ENCODE measurements around the gene CST9L.

The CST9L gene

GRCh38 chr20:23542801-23543200 is 25.5 kb downstream of the CST9L start:
- DNase-seq, result no peak

DNA sequence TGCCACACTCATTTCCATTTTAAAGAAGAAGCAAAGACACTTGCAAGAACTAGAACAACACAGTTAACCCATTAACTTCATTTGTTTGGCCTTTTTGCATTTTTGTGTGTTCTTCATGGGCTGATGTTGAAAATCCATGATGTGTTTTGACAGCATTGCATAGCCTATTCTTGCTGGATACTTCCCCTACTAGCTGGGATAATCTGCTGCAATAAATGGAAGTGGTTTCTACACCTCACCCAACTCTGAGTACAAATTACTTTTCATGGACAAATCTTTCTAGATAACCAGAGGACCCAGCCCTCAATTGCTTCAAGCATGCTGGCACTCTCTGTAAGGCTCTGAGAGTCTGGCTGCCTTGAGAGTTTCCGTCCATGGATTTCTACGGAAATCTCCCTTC is 26.5 kb downstream of the CST9L start:
- DNase-seq, result no peak

- DNase-seq, result no peak
These were observed 27.0 kb downstream of the CST9L start for GRCh38 chr20:23541330-23541729.

GRCh38 chr20:23540624-23541023 is 27.7 kb downstream of the CST9L start:
- no peak for DNase-seq

- no peak for DNase-seq
These were observed 31.3 kb downstream of the CST9L start for GRCh38 chr20:23537030-23537429.

- no peak for DNase-seq
These were observed 31.8 kb downstream of the CST9L start for GRCh38 chr20:23536328-23536974.

GRCh38 chr20:23534801-23535593 is 33.3 kb downstream of the CST9L start:
- no peak for DNase-seq

DNA sequence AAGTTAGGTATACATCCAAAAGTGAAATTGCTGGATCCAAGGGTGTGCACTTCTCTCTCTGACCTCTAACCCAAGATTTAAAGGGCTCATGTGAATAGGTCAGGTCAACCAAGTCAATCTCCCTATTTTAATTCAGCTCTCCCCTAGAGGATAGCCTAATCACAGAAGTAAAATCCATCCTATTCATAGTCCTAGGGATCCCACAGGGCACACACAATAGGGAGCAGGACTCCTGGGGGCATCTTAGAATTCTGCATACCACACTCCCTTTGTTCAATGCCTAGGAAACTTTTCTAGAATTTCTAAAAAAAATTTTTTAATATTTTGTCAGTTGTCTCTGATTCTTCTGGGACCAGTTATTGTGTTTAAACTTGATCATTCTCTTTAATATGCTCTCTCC is 35.1 kb downstream of the CST9L start:
- DNase-seq, result no peak

- no peak for DNase-seq
These were observed 35.8 kb downstream of the CST9L start for GRCh38 chr20:23532533-23532932.

- no peak for DNase-seq
These were observed 37.2 kb downstream of the CST9L start for GRCh38 chr20:23530937-23531567.

DNA sequence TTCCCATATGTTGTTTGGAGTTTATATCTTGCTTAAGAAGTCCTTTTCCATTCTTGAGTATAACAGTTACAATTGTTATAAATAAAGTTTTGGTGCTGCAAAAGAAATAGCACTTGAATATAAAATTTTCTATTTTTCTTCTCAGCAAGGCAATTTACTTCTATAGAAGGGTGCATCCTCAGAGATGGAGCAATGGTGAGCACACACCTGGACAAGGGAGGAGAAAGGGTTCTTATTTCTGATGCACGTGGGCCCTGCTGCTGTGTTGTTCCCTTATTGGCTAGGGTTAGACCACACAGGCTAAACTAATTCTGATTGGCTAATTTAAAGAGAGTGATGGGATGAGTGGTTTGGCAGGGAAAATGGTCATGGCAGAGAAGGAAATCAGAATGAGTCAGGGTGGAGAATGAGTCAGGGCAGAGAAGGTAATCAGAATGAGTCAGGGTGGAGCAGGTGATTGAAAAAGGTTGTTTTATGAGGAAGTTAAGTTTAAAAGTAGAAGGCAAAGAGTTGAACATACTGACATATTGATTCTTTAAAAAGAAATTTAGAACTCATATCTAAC is 39.3 kb downstream of the CST9L start:
- peak in 1 of 5 donors; percentile 2 for DNase-seq

DNA sequence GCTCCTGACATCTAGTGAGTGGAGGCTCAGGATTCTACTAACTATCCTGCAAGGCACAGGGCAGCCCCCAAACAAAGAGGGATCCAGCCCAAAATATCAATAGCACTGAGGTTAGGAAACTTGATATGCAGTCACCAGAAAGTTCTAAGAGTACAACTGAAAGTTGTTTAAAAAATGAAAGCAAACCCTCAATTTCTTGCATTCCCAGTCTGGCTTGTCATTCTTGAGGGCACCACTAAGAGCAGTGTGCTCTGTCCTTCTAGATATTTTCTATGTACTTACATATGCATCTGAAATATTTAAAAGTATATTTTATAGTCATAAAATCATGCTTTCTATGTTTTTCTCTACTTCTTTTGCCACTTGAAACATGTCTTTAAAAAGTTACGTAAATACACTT is 41.4 kb downstream of the CST9L start:
- DNase-seq, result no peak

DNA sequence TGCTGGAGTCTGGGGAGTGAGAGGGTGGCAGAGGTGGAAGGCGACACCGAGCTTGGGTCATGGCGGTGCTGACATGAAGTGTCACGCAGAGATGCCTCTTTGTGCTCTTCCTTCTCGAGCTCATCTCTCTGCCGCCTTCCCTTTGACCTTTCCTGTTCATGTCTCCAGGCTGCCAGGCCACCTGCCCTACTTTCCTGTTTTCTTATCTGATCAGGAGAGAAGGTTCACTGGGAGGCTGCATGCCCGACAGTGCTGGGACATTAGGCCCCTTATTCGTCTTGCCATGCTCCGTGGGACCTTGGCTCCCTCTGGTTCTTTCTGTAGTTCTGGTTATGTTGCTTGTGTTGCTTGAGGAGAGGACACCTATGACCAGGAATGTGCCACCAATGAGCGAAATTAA is 44.1 kb downstream of the CST9L start:
- DNase-seq, result no peak

DNA sequence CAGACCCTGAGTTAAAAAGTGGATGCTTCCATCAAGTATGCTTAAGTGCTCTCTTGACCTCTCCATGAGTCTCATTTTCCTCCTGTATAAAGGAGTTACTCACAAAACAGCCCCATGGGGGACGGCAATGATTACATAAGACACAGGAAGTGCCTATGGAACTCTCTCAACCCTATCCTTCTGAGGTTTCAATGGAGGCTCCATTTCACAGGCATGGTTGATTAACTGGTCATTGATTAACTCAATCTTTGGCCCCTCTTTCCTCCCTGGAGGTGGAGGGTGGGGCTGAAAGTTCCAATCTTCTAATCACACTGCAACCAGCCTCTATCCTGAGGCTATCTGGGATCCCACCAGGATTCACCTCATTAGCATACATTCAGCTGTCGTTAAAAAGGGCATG is 48.1 kb downstream of the CST9L start:
- DNase-seq, result no peak

DNA sequence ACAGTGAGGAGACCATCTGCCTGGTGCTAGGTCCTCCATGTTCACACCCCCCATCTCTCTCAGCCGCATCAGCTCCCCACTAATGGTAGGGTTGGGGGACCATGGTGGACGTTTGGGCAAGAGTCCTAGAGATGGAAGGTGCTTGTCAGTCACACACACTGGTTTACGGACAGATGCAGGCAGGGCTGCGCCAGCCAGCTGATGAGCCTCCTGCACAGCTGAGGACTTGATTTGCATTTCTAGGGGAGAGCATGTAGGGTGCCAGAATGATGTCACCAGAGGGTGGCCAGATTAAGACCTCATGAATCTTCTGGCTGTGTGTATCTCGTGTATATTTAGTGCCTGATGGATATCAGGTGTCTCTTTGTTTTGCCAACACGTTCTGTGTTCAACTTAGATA is 48.7 kb downstream of the CST9L start:
- DNase-seq, result no peak

GRCh38 chr20:23517719-23518118 is 50.6 kb downstream of the CST9L start:
- DNase-seq, result no peak

DNA sequence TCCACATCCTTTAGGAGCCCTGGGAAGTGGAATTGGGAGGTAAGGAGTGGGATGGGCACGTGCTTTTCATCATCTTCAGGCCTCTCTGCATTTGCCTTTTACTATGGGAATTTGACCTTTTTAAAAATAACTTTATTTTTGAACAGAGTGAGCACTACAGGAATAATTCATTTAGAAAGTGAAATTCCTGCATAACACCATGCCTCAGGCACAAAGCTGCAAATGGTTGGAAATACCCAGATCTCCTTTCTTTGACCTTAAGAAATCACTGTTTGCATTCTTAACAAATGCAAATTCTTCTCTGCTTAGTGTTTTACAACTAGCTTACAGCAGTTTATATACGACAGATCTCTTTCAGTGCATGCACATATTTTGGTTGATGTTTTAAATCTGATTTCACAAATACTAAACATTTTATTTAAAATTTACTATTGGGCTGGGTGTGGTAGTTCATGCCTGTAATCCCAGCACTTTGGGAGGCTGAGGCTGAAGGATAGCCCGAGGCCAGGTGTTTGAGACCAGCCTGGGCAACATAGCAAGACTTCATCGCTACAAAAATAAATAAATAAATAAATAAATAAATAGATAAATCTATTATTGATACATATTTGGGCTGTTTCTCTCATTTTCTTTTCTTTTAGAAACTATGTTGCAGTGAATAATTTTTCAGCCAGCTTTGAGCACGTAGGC is 52.9 kb downstream of the CST9L start:
- no peak for DNase-seq

DNA sequence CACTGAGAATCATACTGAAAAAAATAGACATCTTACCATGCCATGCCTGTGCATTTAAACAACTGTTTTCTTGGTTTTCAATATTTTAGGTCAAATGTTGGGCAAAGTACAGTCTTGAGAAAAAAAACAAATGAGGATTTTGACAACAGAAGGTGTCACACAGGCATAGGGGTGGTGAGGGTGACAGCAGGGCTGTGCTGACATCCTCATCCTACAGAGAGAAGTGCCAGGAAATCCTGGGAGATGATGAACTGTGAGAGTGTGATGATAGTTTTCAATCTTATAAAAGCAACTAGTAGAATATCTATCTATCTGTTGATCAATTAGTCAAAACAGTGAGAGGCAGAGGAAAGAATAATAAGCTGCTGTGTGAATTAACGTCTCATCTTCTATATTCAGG is 53.4 kb downstream of the CST9L start:
- DNase-seq, result no peak
